ENCODE data around the gene PACRG. TPM values are rescaled to one million over a fixed set of nuclear protein-coding genes. Genes with fewer than 3 reads are reported as not detected.

PACRG gene
- total and polyA plus RNA-seq, 10 of the 15 experiments (the other 5 are each of a cell fraction or from before 2014, with no cell fraction given) = not detected

DNA sequence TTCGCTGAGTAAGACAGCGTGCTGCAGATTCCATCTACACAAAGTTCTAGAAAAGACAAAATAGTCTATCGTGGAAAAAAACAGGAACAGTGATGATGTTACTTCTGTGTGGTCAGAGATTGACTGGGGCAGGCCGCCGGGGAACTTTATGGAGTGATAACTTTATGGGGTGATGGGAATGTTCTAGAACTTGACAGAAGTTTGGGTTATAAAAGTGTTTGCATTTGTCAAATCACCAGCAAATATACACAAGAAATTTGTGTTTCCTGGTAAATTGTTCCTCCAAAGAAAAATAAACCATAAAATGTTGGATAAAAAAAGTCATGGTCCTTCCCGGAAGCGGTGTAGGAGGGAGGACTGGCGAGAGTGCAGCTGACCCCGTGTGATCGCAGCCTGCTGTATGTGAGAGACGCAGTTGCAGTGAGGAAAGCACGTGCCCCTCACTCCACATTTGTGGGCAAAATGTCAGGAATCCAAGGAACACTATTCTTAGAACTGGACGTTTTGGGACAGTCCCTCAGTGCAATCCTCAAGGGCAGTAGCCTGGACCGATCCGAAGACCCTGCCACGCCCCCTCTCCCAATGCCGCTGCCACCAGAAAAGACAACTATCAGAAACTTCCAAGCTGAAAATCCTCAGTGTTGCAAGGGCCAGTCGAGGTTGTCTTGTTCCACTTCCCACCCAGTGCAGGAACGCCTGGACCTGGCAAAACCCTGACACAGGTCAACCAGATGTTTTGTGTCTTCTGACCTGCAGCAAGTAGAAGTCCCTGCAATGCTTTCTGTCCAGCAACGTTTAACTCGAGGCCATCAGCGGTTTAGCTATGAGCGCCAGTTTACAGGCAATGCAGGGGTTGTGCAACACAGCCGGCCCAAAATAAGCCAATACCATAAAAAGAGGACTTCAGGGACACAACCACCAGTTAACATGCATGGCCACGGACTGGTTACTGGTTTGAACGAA lies 606.2 kb downstream of the PACRG start:
- no TSS peak for BruUV-seq (replicated peaks)
- no peaks in the 10 kb centered on the region for H4K20me1 ChIP-seq (ENCODE audit: control insufficient read depth, insufficient read depth)
- H3K4me1 ChIP-seq (ENCODE audit: control insufficient read depth, insufficient read depth, low read length) = no peaks in the 10 kb centered on the region
- no peak for FAIRE-seq
- no peak for TF ChIP-seq TCF3 (IDR thresholded peaks at IDR 0.05; ENCODE audit: borderline replicate concordance, insufficient read depth, low read depth, low read length)
- no peak for TF ChIP-seq RAD21 (IDR thresholded peaks at IDR 0.05; ENCODE audit: insufficient read depth, low read depth, low read length)
- TF ChIP-seq SIX5 (IDR thresholded peaks at IDR 0.05; ENCODE audit: low read depth, low read length, severe bottlenecking) = no peak
- TF ChIP-seq NR2C2 (IDR thresholded peaks at IDR 0.05; ENCODE audit: borderline replicate concordance, control insufficient read depth, insufficient read length, low read depth) = no peak
- H2AFZ ChIP-seq (ENCODE audit: control insufficient read depth, low read depth, low read length) = no peak overlapping the region
- no peak for ATAC-seq
- ChIA-PET SMC1A (ENCODE audit: uncharacterized antibody, unreplicated experiment) (interaction anchor here (0.5 kb wide), 1 partner anchor 213 kb away, joined by 3 read pairs; no protein-coding TSS in a partner anchor), RAD21 (ENCODE audit: unreplicated experiment) (no interaction called here), CTCF (no interaction called here), POLR2A (no interaction called here)
- intact Hi-C loops (cut with micrococcal nuclease; ENCODE audit: unreplicated experiment) (no loop called here), in situ Hi-C loops (cut with MboI) (no loop called here)
- H3K27ac ChIP-seq (ENCODE audit: control insufficient read depth, insufficient read depth) = no peak overlapping the region
- H3K4me2 ChIP-seq (ENCODE audit: control insufficient read depth, insufficient read depth) = no peak overlapping the region
- H3K27me3 ChIP-seq (replicated peaks in 1 of 2; ENCODE audit: control insufficient read depth in 2 of 2, insufficient read depth in 2 of 2, low read length in 1 of 2) = no peaks in the 10 kb centered on the region
- H3K9ac ChIP-seq (ENCODE audit: control insufficient read depth, insufficient read depth, low read length) = no peak overlapping the region
- H3K4me3 ChIP-seq = no peak overlapping the region
- 46% methylated on average over 26 of the region's 26 CpGs for WGBS (ENCODE audit: insufficient coverage, insufficient replicate concordance, low lambda C conversion rate, missing lambda C conversion rate)
- H3K36me3 ChIP-seq (ENCODE audit: control insufficient read depth in 2 of 2, insufficient read depth in 2 of 2, low read length in 1 of 2) = no peaks in the 10 kb centered on the region
- no peaks in the 10 kb centered on the region for H3K79me2 ChIP-seq (ENCODE audit: control insufficient read depth, insufficient read depth, low read length)
- no peaks in the 10 kb centered on the region for H3K9me3 ChIP-seq (replicated peaks; ENCODE audit: control insufficient read depth, insufficient read depth, low read length)
- no peak for DNase-seq (ENCODE audit: low read depth, low spot score)

DNA sequence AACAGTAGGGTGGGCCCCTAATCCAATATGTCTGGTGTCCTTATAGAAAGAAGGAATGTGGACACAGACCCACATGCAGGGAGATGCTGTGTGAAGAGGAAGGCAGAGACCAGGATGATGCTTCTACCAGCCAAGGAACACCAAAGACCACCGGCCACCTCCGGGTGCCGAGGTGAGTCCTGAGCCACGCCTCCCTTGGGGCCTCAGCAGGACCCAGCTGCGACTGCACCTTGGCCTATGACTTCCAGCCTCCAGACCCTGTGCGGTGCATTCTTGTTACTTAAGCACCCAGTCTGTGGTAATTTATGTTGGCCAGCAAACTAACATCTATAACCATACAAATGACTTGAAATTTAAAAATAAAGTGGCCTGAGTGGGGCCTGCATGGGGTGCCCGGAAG lies 607.3 kb downstream of the PACRG start:
- ChIA-PET SMC1A (ENCODE audit: uncharacterized antibody, unreplicated experiment) (no interaction called here), POLR2A (no interaction called here), CTCF (no interaction called here), RAD21 (ENCODE audit: unreplicated experiment) (no interaction called here)
- no TSS peak for BruUV-seq (replicated peaks)
- H3K36me3 ChIP-seq (ENCODE audit: control insufficient read depth in 2 of 2, insufficient read depth in 2 of 2, low read length in 1 of 2) = no peaks in the 10 kb centered on the region
- no peak for FAIRE-seq
- TF ChIP-seq, protein P1, sequence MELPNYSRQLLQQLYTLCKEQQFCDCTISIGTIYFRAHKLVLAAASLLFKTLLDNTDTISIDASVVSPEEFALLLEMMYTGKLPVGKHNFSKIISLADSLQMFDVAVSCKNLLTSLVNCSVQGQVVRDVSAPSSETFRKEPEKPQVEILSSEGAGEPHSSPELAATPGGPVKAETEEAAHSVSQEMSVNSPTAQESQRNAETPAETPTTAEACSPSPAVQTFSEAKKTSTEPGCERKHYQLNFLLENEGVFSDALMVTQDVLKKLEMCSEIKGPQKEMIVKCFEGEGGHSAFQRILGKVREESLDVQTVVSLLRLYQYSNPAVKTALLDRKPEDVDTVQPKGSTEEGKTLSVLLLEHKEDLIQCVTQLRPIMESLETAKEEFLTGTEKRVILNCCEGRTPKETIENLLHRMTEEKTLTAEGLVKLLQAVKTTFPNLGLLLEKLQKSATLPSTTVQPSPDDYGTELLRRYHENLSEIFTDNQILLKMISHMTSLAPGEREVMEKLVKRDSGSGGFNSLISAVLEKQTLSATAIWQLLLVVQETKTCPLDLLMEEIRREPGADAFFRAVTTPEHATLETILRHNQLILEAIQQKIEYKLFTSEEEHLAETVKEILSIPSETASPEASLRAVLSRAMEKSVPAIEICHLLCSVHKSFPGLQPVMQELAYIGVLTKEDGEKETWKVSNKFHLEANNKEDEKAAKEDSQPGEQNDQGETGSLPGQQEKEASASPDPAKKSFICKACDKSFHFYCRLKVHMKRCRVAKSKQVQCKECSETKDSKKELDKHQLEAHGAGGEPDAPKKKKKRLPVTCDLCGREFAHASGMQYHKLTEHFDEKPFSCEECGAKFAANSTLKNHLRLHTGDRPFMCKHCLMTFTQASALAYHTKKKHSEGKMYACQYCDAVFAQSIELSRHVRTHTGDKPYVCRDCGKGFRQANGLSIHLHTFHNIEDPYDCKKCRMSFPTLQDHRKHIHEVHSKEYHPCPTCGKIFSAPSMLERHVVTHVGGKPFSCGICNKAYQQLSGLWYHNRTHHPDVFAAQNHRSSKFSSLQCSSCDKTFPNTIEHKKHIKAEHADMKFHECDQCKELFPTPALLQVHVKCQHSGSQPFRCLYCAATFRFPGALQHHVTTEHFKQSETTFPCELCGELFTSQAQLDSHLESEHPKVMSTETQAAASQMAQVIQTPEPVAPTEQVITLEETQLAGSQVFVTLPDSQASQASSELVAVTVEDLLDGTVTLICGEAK (IDR thresholded peaks at IDR 0.05; ENCODE audit: borderline replicate concordance) = no peak
- no peak overlapping the region for H3K27ac ChIP-seq (ENCODE audit: control insufficient read depth, insufficient read depth)
- no peaks in the 10 kb centered on the region for H3K9me3 ChIP-seq (replicated peaks; ENCODE audit: control insufficient read depth, insufficient read depth, low read length)
- 70% methylated on average over 7 of the region's 7 CpGs for WGBS (ENCODE audit: insufficient coverage, insufficient replicate concordance, low lambda C conversion rate, missing lambda C conversion rate)
- no peak overlapping the region for H3K4me3 ChIP-seq
- no peak for ATAC-seq
- no peak overlapping the region for H2AFZ ChIP-seq (ENCODE audit: control insufficient read depth, low read depth, low read length)
- no peaks in the 10 kb centered on the region for H3K4me1 ChIP-seq (ENCODE audit: control insufficient read depth, insufficient read depth, low read length)
- in situ Hi-C loops (cut with MboI) = no loop called here
- H3K4me2 ChIP-seq (ENCODE audit: control insufficient read depth, insufficient read depth) = no peak overlapping the region
- DNase-seq (ENCODE audit: low read depth, low spot score) = no peak
- no peak overlapping the region for H3K9ac ChIP-seq (ENCODE audit: control insufficient read depth, insufficient read depth, low read length)
- no peaks in the 10 kb centered on the region for H3K79me2 ChIP-seq (ENCODE audit: control insufficient read depth, insufficient read depth, low read length)
- intact Hi-C loops (cut with micrococcal nuclease; ENCODE audit: unreplicated experiment) = no loop called here
- no peaks in the 10 kb centered on the region for H4K20me1 ChIP-seq (ENCODE audit: control insufficient read depth, insufficient read depth)
- H3K27me3 ChIP-seq (replicated peaks in 1 of 2; ENCODE audit: control insufficient read depth in 2 of 2, insufficient read depth in 2 of 2, low read length in 1 of 2) = no peaks in the 10 kb centered on the region
